A549 (cell line): ENCODE measurements around the gene SLC6A12. TPM values are rescaled to one million over a fixed set of nuclear protein-coding genes. Genes with fewer than 3 reads are reported as not detected.

Experiments used
- ATAC-seq, 2 experiments: fragments of 200-7000 bp in 1 of 2; fragments of >200 bp in 1 of 2; cut with Nextera tagmentation in 1 of 2; cut with Tn5 transposase in 1 of 2; 3 replicates each; pipeline versions ENCODE4 v1.8.0 to v1.9.1; 2018 to 2020; ENCODE audit warnings: mild to moderate bottlenecking in 1 of 2, moderate library complexity in 1 of 2
- CTCF ChIA-PET: fragments of 300-600 bp; sonication (Branson Sonifier 250); formaldehyde crosslinking; extraction: SDS; loops from one replicate; lab custom pipeline; 2021; ENCODE audit warnings: antibody characterized with exemption, inconsistent platforms; lab: Yijun Ruan, JAX
- POLR2A ChIA-PET: fragments of 350-600 bp; formaldehyde crosslinking; extraction: SDS; loops from one replicate; lab custom pipeline; 2021; ENCODE audit warnings: antibody characterized with exemption, inconsistent platforms; lab: Yijun Ruan, JAX
- DNase-seq, 2 experiments: peaks; one replicate each; pipeline versions ENCODE4 v3.0.0 to v3.0.0-alpha.2; 2011 to 2016; ENCODE audit warnings: low read depth in 1 of 2, low spot score in 1 of 2
- FAIRE-seq: peaks from 2 replicates; lab custom pipeline; 2011; peaks lifted over from hg19 to GRCh38; lab: Jason Lieb, UNC
- H3K27ac ChIP-seq, 2 experiments: fragments of >200 bp; sonication (Bioruptor Twin); formaldehyde crosslinking; 3 replicates each; pipeline ENCODE4 v1.5.1; 2016 to 2017
- H3K4me1 ChIP-seq: fragments of >200 bp; sonication (Bioruptor Twin); formaldehyde crosslinking; 3 replicates; pipeline ENCODE4 v1.6.1; 2016
- H3K4me2 ChIP-seq: fragments of >200 bp; sonication (Bioruptor Twin); formaldehyde crosslinking; 3 replicates; pipeline ENCODE4 v1.6.1; 2016
- H3K4me3 ChIP-seq: fragments of >200 bp; sonication (Bioruptor Twin); formaldehyde crosslinking; 3 replicates; pipeline ENCODE4 v1.5.1; 2016
- H3K9me3 ChIP-seq: fragments of >200 bp; sonication (Bioruptor Twin); formaldehyde crosslinking; 3 replicates; pipeline ENCODE4 v1.6.1; 2016
- CBX2 ChIP-seq: fragments of 200-600 bp; sonication (generic); IDR thresholded peaks from 2 replicates; pipeline ENCODE4 v1.6.1; 2016; ENCODE audit warnings: low read depth, mild to moderate bottlenecking, borderline replicate concordance
- CBX8 ChIP-seq: fragments of 200-600 bp; sonication (generic); IDR thresholded peaks from 2 replicates; pipeline ENCODE4 v1.6.1; 2016
- CHD2 ChIP-seq: fragments of 150-350 bp; IDR thresholded peaks from 2 replicates; pipeline ENCODE4 v1.6.1; 2014; ENCODE audit warnings: low read length; ENCODE audit not compliant: partially characterized antibody
- FOXS1 ChIP-seq: fragments of 250-450 bp; sonication (Bioruptor Pico); IDR thresholded peaks from 2 replicates; pipeline ENCODE4 v1.5.0; 2020; ENCODE audit warnings: mild to moderate bottlenecking, moderate library complexity
- HMGXB4 ChIP-seq: fragments of 250-450 bp; sonication (Bioruptor Pico); IDR thresholded peaks from 2 replicates; pipeline ENCODE4 v1.5.0; 2021; ENCODE audit warnings: mild to moderate bottlenecking, moderate library complexity, borderline replicate concordance
- HOXB5 ChIP-seq: fragments of 250-450 bp; sonication (Bioruptor Pico); IDR thresholded peaks from 2 replicates; pipeline ENCODE4 v1.5.0; 2020; ENCODE audit warnings: mild to moderate bottlenecking, moderate library complexity
- JUN ChIP-seq, 2 experiments: fragments of >200 bp; sonication (Bioruptor Twin); formaldehyde crosslinking; IDR thresholded peaks; 2 replicates in 1 of 2; 3 replicates in 1 of 2; pipeline ENCODE4 v1.6.1; 2016 to 2017
- MAFK ChIP-seq: fragments of 450-650 bp; IDR thresholded peaks from 2 replicates; pipeline ENCODE4 v1.6.1; 2014; ENCODE audit not compliant: partially characterized antibody
- MYC ChIP-seq: IDR thresholded peaks from 2 replicates; pipeline ENCODE4 v1.6.1; 2012; ENCODE audit warnings: mild to moderate bottlenecking, inconsistent platforms, low read length, improper control_type of control experiment, borderline replicate concordance
- NPAS2 ChIP-seq: fragments of 250-450 bp; sonication (Bioruptor Pico); IDR thresholded peaks from 2 replicates; pipeline ENCODE4 v1.8.0; 2022; ENCODE audit warnings: mild to moderate bottlenecking, moderate library complexity, borderline replicate concordance
- PBX3 ChIP-seq: IDR thresholded peaks from 2 replicates; pipeline ENCODE4 v1.6.1; 2012
- POLR2A ChIP-seq: IDR thresholded peaks from 2 replicates; pipeline ENCODE4 v1.6.1; 2012; ENCODE audit warnings: mild to moderate bottlenecking, low read length
- RFX5 ChIP-seq: fragments of 450-650 bp; IDR thresholded peaks from 2 replicates; pipeline ENCODE4 v1.7.1; 2014; ENCODE audit warnings: antibody characterized with exemption, mild to moderate bottlenecking, moderate library complexity
- RNF2 ChIP-seq: fragments of 200-600 bp; sonication (generic); IDR thresholded peaks from 2 replicates; pipeline ENCODE4 v1.6.1; 2016; ENCODE audit warnings: low read depth, mild to moderate bottlenecking, antibody characterized with exemption, moderate library complexity, borderline replicate concordance
- SMC3 ChIP-seq: fragments of >200 bp; sonication (Bioruptor Twin); formaldehyde crosslinking; IDR thresholded peaks from 3 replicates; pipeline ENCODE4 v1.6.1; 2018; ENCODE audit warnings: inconsistent platforms
- TFCP2L1 ChIP-seq: fragments of 250-450 bp; sonication (Bioruptor Pico); IDR thresholded peaks from 2 replicates; pipeline ENCODE4 v1.5.0; 2021; ENCODE audit warnings: mild to moderate bottlenecking
- ZC3H11A ChIP-seq: fragments of 450-650 bp; IDR thresholded peaks from 2 replicates; pipeline ENCODE4 v1.6.1; 2014; ENCODE audit warnings: antibody characterized with exemption, mild to moderate bottlenecking
- ZNF302 ChIP-seq: fragments of 250-450 bp; sonication (Bioruptor Pico); IDR thresholded peaks from 2 replicates; pipeline ENCODE4 v1.9.0; 2021; ENCODE audit warnings: inconsistent platforms, mild to moderate bottlenecking, moderate library complexity
- ZSCAN20 ChIP-seq: fragments of 250-450 bp; sonication (Bioruptor Pico); IDR thresholded peaks from 2 replicates; pipeline ENCODE4 v1.8.0; 2022; ENCODE audit warnings: mild to moderate bottlenecking, moderate library complexity
- WGBS: methylation state at CpG from one replicate; pipeline ENCODE4 v1.1.6; 2017; ENCODE audit errors: missing lambda C conversion rate; 5-methylcytosine and 5-hydroxymethylcytosine counted together
- polyA plus RNA-seq, 4 experiments: library from polyadenylated mRNA; depleted of rRNA in 3 of 4; stranded (reverse); fragments of >200 nt; fragmentation: RNase III in 1 of 4; extraction: RNeasy Plus Mini Kit Qiagen cat#74134 plus additional on column Dnase treatment in 1 of 4; gene quantifications; 2 replicates in 3 of 4; 3 replicates in 1 of 4; pipeline ENCODE4 v1.2.3, GENCODE V29; 2011 to 2017
- TF ChIP-seq, protein P1 (sequence below): fragments of 200-600 bp; sonication (generic); IDR thresholded peaks from 2 replicates; pipeline ENCODE4 v1.6.1; 2016; ENCODE audit warnings: antibody characterized with exemption, mild to moderate bottlenecking, moderate library complexity
- TF ChIP-seq, protein P2 (sequence below): fragments of >200 bp; sonication (Bioruptor Twin); formaldehyde crosslinking; IDR thresholded peaks from 3 replicates; pipeline ENCODE4 v1.5.1; 2016
- TF ChIP-seq, protein P3 (sequence below): fragments of >200 bp; sonication (Bioruptor Twin); formaldehyde crosslinking; IDR thresholded peaks from 2 replicates; pipeline ENCODE4 v1.6.1; 2016

Gene SLC6A12
- polyA plus RNA-seq, 2 of the 4 experiments (the other 2 are of a cell fraction): 0.78 to 4.4 TPM

GRCh38 chr12:225012-225411 lies 11.1 kb upstream of the SLC6A12 start (continued):
- TF ChIP-seq, protein P1, sequence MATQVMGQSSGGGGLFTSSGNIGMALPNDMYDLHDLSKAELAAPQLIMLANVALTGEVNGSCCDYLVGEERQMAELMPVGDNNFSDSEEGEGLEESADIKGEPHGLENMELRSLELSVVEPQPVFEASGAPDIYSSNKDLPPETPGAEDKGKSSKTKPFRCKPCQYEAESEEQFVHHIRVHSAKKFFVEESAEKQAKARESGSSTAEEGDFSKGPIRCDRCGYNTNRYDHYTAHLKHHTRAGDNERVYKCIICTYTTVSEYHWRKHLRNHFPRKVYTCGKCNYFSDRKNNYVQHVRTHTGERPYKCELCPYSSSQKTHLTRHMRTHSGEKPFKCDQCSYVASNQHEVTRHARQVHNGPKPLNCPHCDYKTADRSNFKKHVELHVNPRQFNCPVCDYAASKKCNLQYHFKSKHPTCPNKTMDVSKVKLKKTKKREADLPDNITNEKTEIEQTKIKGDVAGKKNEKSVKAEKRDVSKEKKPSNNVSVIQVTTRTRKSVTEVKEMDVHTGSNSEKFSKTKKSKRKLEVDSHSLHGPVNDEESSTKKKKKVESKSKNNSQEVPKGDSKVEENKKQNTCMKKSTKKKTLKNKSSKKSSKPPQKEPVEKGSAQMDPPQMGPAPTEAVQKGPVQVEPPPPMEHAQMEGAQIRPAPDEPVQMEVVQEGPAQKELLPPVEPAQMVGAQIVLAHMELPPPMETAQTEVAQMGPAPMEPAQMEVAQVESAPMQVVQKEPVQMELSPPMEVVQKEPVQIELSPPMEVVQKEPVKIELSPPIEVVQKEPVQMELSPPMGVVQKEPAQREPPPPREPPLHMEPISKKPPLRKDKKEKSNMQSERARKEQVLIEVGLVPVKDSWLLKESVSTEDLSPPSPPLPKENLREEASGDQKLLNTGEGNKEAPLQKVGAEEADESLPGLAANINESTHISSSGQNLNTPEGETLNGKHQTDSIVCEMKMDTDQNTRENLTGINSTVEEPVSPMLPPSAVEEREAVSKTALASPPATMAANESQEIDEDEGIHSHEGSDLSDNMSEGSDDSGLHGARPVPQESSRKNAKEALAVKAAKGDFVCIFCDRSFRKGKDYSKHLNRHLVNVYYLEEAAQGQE: no peak
- TF ChIP-seq RFX5 (no peak), MAFK (no peak)
- TF ChIP-seq, all 56 proteins: peak for 0

DNA sequence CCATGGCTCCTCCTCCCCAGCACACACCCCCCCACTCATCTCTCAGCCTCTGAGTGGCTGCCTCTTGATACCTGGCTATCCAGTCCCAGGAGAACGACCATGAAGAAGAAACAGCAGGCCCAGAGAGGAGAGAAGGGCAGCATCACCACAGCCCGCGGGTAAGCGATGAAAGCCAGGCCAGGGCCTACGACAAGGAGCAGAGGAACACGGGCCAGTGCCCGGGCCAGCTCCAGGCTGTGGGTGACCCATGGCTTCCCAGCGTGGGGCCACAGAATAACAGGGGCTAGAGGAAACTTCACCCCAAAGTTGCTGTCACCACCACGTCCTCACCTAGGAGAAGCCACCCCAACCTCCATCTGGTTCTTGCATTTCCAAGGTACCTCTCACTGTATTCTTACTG lies 10.4 kb upstream of the SLC6A12 start:
- DNase-seq: no peak
- H3K4me2 ChIP-seq: no peak overlapping the region
- no peaks in the 10 kb centered on the region for H3K9me3 ChIP-seq
- ChIA-PET CTCF (interaction anchor here (1.0 to 2.8 kb wide), 3 partner anchors 9 to 35 kb away, joined by 3 to 19 read pairs (median 3); no protein-coding TSS in a partner anchor), POLR2A (no interaction called here)
- 65% methylated on average over 9 of the region's 9 CpGs for WGBS
- TF ChIP-seq CHD2 (no peak), POLR2A (no peak), SMC3 (no peak), JUN (IDR thresholded peaks at IDR 0.05) (no peak)
- no peak overlapping the region for H3K27ac ChIP-seq
- H3K4me3 ChIP-seq: no peak overlapping the region
- no peak for FAIRE-seq
- ATAC-seq: no peak
- H3K4me1 ChIP-seq: no peaks in the 10 kb centered on the region

DNA sequence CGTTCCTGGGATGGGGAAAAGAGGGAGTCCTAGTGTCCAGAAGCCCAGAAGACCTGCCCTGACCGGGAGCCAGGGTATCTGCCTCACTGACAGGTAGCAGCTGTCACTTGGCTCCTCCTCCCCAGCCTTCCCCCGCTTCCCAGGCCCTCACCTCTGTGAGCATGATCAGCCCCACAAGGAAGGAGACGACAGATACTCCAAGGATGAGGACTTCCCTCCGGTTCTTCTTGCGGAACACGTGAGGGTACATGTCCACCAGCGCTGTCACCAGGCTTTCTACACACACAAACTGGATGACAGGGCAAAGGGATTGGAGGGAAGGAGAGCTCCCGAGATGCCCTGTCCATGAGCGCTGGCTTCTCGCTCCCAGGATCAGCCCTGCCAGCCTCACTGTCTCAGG lies 9.9 kb upstream of the SLC6A12 start:
- H3K4me3 ChIP-seq: no peak overlapping the region
- TF ChIP-seq, protein P1: no peak
- TF ChIP-seq CBX8 (no peak), CBX2 (no peak), ZC3H11A (no peak), FOXS1 (CRISPR knock-in tag) (no peak), HMGXB4 (CRISPR knock-in tag) (no peak), JUN (IDR thresholded peaks at IDR 0.05) (no peak), RNF2 (no peak), HOXB5 (CRISPR knock-in tag) (no peak), MYC (no peak), NPAS2 (no peak), PBX3 (no peak), TFCP2L1 (CRISPR knock-in tag) (no peak), ZNF302 (CRISPR knock-in tag) (no peak), ZSCAN20 (CRISPR knock-in tag) (no peak)
- TF ChIP-seq, protein P2, sequence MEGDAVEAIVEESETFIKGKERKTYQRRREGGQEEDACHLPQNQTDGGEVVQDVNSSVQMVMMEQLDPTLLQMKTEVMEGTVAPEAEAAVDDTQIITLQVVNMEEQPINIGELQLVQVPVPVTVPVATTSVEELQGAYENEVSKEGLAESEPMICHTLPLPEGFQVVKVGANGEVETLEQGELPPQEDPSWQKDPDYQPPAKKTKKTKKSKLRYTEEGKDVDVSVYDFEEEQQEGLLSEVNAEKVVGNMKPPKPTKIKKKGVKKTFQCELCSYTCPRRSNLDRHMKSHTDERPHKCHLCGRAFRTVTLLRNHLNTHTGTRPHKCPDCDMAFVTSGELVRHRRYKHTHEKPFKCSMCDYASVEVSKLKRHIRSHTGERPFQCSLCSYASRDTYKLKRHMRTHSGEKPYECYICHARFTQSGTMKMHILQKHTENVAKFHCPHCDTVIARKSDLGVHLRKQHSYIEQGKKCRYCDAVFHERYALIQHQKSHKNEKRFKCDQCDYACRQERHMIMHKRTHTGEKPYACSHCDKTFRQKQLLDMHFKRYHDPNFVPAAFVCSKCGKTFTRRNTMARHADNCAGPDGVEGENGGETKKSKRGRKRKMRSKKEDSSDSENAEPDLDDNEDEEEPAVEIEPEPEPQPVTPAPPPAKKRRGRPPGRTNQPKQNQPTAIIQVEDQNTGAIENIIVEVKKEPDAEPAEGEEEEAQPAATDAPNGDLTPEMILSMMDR: no peak
- TF ChIP-seq, protein P3, sequence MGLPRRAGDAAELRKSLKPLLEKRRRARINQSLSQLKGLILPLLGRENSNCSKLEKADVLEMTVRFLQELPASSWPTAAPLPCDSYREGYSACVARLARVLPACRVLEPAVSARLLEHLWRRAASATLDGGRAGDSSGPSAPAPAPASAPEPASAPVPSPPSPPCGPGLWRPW: no peak
- TF ChIP-seq, all 56 proteins: peak for 0
- ChIA-PET CTCF (interaction anchor here (1.3 to 2.8 kb wide), 4 partner anchors 9 to 34 kb away, joined by 3 to 19 read pairs (median 4); no protein-coding TSS in a partner anchor), POLR2A (no interaction called here)
- H3K27ac ChIP-seq: no peak overlapping the region
- WGBS: 68% methylated on average over 11 of the region's 11 CpGs
- H3K9me3 ChIP-seq: no peaks in the 10 kb centered on the region
- FAIRE-seq: no peak
- no peak overlapping the region for H3K4me2 ChIP-seq
- DNase-seq: no peak
- H3K4me1 ChIP-seq: no peaks in the 10 kb centered on the region
- no peak for ATAC-seq
